ENCODE measurements around the gene ATXN1.
A peak's percentile ranks its signal among the peaks of the same experiment; 100 is the strongest.
"Not testable (repeated sequence)": the region's sequence is repeated elsewhere in the genome, so short reads cannot be mapped to it uniquely, and the experiment has no call there.

ATXN1 gene

DNA sequence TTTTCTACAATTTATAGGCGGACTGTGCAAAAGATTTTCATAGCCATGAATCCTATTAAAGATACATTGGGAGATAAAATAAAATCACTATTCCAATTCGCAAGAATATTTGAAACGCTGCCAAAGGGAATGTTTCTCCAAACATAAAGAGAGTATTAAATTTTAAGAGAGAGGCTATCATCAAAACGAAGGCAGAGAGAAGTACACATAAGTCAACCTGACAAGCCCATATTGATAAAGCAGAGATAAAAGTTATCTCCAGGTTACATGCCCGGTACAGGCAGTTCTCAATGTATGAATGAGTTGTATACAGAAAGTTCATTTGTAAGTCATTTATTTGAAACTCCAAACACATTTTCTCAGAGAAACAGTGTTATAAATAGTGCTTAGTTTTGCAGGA, 193.1 kb downstream of the ATXN1 start:
- DNase-seq (ENCODE audit: low spot score): no peak

DNA sequence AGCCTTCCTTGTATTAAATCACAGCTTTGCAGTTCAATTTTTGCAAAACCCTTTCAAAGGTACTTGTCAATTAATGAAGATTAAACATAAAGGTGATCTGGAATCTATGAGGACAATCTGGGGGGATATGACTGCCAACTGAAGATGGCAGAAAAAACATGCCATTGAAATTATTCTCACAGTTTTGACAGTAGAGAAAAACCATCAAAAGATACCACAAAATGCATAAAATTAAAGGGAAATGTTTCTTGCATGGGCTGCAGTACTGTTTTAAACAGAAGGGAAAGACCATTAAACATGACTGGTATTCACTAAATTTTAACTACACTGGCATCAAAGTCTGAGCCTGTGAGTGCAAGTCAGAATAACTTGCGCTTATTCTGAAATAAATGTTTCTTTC, 194.2 kb downstream of the ATXN1 start:
- no peak for DNase-seq (ENCODE audit: low spot score)

DNA sequence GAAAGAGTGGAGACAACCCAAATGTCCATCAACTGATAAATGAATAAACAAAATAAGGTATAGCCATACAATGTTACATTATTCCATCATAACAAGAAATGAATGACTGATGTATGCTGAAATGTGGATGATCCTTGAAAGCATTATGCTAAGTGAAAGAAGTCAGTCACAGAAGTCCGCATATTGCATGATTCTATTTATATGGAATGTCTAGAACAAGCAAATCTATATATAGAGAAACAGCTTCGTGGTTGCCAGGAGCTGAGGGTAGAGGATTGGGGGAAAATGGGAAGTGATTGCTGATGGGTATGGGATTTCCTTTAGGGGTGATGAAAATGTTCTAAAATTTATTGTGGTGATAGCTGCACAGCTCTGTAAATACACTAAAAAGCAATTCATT, 196.8 kb downstream of the ATXN1 start:
- DNase-seq (ENCODE audit: low spot score): peak; percentile 37

DNA sequence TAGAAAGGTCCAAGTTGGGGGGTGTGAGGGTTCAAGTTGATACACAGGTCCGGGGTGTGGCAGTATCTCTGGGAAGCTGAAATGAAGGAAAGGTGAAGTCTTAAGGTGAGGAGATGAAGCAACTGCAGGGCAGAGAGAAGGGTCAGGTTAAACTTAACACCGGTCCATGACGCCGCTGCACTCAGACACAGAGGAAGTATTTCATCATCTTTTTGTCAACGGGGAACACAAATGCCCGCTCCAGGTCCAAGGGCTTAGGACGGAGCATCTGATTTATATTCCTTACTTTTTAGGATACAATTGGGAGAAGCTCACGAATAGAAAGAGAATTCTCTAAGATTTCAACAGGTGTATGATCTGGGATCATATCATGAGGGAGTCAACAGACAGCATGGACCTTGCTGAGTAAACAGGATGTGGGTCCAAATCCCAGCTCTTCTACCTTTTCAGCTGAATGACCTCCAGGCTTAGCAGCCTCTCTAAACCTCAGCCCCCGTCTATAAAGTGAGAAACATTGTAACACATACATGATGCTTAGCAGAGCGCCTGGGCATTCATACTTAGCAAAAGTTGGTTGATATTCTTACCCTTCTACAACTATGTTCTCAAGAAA, 197.5 kb downstream of the ATXN1 start:
- DNase-seq (ENCODE audit: low spot score): no peak

DNA sequence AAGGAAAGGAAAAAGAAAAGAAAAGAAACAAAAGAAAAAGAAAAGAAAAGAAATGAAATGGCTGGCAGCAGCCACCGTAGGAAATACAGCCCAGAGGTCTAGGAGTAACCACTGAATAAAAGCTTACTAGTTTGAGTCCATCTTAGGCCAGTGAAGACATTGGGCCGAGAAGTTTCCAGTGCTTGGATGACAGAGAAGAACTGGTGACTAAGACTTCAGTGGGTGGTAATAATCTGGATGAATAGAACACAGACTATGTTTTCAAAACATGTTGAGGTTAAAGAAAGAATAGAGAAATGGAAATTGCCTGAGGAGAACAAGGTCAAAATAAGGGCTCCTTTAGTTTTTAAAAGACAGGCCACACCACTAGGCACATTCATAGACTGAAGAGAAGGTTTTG, 198.8 kb downstream of the ATXN1 start:
- DNase-seq (ENCODE audit: low spot score): peak; percentile 31

DNA sequence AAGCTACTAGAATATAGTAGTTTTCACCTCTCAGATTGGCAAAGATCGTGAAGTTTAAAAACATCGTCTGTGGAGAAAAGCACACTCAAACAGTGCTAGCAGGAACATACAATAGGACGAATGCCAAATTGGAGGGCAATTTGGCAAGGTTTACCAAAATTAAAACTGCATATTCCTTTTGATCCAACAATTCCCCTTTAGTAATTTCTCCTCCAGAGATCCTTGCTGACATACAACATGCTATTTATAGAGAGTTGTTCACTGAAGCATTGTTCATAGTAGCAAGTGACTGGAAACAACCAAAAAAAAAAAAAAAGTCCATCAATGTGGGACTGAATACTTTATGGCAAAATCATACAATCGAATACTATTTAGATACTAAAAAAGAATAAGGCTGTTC, 202.2 kb downstream of the ATXN1 start:
- DNase-seq (ENCODE audit: low spot score): no peak

DNA sequence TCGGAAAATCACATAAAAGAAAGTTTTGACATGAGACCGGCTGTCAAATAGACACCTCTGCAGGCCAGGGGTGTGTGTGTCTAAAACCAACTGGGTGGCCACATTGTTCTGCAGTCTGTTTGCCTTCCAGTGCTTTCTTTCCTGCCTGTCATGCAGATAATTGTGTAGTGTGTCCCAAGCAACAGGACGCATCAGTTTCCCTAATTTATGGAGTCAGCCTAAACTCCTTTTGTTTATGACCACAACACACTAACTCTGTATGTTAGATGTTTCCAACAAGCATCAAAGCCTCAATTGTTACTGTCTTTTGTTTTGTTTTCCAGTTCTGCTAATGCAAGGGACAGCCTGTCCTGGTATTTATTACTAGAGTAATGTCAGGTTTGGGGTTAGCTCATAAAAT, 205.7 kb downstream of the ATXN1 start:
- no peak for DNase-seq (ENCODE audit: low spot score)

DNA sequence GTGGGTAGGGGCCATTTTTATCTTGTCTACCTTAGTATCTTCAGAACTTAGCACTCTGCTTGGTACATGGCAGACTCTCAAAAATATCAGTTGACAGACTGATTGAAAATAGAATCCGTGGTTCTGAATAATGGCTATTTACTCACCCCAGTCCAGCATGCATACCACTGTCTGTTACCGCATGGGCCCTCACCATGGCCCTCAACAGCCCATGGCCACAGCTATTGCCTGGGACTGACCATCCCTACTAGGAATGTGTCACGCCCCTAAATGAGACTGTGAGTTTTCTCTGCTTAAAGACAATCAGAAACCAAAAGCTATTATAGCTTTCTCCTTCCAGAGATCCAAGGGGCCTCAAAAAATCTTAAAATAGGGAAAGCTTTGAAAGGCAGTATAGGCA, 207.7 kb downstream of the ATXN1 start:
- no peak for DNase-seq (ENCODE audit: low spot score)

DNA sequence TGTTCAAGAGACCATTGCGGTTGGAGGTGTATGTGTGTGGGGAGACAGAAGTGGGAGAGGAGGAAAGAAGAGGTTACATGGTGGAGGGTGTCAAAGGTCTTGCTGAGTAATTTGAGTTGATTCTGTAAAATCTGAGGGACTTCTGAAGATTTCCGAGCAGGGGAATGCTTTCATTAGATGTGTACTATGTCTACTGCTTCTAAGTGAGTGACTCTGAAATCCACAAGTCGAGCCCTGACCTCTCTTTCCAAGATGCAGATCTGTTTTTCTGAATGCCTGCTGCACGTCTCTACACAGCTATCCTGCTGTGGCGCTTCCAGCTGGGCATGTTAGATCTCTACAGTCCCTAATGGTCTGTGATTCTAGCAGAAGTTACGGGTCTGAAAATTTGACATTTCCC, 209.8 kb downstream of the ATXN1 start:
- no peak for DNase-seq (ENCODE audit: low spot score)

DNA sequence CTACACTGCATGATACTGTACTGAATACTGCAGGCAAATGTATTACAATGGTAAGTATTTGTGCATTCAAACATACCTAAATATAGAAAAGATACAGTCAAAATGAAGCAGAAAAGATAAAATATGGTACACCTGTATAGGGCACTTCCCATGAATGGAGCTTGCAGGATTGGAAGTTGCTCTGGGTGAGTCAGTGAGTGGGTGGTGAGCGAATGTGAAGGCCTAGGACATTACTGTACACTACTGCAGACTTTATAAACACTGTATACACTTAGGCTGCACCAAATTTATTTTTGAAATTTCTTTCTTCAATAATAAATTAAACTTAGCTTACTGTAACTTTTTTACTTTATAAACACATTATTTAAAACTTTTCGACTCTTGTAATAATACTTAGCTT, 213.1 kb downstream of the ATXN1 start:
- DNase-seq (ENCODE audit: low spot score): no peak

DNA sequence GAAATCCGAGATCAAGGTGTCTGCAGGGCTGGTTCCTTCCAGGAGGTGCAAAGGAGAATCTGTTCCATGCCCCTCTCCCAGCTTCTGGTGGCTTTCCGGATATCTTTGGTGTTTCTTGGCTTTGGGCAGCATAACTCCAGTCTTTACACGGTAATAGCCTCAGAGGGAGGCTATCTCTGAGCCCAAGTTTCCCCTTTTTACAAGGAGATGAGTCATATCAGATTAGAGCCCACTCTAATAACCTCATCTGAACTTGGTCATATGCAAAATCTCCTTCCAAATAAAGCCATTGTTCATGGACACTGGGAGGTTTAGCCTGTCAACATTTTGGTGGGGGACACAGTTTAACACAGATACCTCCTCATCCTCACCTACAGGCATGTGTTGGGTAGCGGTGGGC, 213.7 kb downstream of the ATXN1 start:
- no peak for DNase-seq (ENCODE audit: low spot score)

DNA sequence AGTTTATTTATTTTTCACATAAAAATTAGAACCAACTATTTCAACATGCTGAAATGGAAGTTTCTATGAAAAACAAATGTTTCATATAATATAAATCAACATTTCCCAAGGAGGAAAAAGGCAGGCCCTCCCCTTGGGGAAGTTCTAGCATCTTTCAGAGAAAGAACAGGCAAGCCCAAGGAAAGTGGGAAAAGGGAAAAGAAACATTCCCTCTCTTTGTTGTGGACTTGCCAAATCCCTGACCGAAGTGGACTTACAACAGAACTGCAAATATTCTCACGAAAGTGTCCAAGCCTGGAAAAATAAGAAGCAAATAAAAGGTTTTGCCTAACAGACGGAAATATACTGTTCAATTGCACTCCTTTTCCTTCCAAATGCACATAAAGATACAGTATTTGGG, 214.4 kb downstream of the ATXN1 start:
- DNase-seq (ENCODE audit: low spot score): no peak

DNA sequence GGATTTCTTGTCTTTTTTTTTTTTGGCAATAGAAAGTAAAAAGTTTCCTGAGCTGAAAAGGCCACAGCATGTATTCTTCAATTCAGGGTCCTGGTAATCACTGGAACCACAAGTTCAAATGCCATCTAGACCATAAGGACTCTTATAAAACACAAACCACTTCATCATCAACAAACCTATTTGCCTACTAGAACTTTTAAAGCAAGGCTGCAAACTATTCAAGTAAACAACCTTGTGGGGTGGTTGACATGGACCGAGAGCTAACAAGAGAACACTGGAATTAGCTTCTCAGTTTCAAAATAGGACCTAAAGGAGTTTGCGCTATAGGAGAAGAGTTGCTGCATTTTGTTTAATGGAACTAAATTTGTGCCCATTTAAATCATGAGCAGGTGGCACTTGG, 215.9 kb downstream of the ATXN1 start:
- DNase-seq (ENCODE audit: low spot score): no peak

DNA sequence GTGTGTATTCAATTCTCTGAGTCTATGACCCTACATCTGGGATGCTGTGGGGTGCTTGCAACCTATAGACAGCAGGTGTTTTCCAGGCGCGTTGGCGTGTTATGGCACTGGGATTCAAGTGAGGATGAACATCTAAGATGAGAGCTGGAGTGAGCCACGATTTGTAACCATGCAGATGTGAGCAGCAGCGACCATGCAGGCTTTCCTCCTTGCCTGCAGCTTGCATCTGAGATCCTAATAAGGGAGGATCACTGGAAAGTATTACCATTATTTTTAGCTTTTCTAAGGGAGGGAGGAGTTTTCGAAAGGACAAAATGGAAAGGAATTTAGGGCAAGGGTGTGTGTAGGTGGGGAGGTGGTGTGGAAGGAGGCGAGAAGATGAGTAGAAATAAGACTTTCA, 216.7 kb downstream of the ATXN1 start:
- no peak for DNase-seq (ENCODE audit: low spot score)

DNA sequence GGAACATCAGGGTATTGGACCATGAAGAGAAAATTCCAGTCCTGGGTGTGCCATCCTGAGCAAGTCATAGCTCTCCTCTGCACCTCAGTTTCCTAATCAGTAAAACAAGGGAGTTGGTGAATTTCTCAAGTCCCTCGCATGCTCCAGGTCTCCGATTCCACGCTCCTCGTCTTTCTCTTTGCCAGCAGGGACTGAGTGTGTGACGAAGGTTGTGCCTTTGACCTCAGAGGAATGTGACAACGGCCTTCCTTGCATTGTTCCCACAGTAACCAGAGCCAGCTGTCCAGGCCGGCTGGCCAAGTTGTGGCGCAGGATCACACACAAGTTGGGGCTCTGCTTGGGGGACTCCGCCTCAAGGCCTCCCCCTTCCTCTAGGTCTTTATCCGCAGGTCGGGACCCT, 217.3 kb downstream of the ATXN1 start:
- peak; percentile 63 for DNase-seq (ENCODE audit: low spot score)

DNA sequence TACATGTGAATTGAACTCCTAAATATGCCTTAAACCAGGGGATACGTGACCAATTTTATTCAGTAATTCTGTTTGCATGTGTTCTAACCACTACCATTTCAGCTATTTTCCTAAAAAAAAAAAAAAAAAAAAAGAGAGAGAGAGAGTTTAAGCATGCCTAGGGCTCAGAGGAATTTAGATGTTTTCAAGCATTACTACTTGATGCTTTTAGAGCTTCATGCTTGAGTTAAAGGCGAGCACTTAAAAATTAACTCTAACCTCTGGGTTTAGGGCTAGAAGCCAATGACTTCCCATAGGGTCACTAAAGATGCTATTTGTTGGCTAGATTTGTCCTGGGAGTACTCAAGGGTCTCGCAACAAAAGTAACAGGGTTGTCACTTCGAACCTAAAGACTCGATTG, 217.7 kb downstream of the ATXN1 start:
- peak; percentile 9 for DNase-seq (ENCODE audit: low spot score)

DNA sequence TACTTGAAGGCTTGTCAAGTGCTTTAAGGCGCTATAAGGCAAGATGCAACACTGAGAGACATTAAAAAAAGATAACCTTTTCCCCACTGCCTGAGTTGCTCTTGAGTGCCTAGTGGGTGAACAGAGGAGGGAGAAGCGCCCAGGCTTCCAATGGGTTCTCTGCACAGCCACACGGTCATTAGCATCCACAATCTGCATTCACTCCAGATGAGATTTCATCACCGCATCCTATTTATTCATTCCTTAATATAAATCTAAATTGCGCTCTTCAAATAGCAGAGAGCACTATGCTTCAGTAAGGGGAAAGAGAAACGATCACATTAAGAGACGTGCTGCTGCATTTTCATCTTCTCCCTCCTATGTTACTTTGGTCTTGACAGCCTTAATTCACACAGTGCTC, 219.2 kb downstream of the ATXN1 start:
- no peak for DNase-seq (ENCODE audit: low spot score)

DNA sequence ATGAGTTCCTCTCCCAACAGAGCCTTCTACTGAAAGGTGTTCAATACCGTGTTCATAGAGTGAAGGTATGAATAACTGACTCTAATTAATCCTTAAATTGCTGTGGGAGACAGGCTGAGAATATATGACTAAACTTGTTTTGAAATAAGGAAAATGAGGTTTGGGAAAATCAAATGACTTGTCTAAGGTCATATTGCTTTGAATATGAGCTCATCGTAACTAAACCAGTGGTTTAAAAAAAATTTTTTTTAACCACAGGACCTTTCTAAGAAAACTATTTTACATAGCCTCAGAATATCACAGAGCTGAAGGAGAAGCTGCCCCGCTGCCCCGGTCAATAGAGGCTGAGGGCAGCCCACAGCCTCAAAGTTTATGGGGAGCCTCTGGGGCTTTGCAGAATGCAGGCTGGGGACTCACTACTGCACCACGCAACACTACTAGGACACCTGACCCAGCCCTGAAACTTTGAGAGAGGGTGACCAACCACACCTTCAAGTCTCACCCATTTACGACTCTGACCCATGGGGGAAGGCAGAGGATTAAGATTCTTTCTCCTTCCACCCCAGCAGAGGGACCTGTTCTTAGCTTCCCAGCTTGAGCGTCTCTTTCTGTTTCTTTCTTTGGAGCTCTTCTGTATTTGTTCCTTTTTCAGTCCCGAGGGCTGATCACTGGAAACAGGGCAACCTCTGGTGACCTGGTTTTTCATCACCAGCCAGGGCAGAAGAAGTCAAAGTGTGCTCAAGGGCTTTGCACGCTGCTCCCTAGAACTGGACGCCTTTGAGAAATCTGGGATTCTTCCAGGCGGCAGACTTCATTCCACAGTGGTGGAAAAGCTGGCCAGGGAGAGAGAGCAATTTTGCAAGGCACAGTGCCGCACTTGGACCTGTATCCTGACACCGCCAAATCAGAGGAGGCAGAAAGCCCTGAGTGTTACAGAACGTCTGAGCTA, 220.2 kb downstream of the ATXN1 start:
- peak; percentile 22 for DNase-seq (ENCODE audit: low spot score)

DNA sequence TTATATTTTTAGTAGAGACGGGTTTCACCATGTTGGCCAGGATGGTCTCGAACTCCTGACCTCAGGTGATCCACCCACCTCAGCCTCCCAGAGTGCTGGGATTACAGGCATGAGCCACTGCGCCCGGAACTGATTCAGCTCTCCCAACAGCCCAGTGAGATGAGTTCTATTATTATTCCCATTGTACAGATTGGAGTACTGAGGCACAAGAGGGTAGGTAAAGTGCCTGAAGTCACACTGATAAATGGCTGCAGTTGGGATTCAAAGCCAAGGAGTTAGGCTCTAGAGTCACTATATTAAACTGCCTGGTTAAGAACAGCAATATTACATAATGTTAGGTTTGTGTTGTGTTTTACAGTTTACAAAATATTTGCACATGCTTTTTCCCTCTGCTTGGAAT, 220.9 kb downstream of the ATXN1 start:
- DNase-seq (ENCODE audit: low spot score): not testable (repeated sequence)

DNA sequence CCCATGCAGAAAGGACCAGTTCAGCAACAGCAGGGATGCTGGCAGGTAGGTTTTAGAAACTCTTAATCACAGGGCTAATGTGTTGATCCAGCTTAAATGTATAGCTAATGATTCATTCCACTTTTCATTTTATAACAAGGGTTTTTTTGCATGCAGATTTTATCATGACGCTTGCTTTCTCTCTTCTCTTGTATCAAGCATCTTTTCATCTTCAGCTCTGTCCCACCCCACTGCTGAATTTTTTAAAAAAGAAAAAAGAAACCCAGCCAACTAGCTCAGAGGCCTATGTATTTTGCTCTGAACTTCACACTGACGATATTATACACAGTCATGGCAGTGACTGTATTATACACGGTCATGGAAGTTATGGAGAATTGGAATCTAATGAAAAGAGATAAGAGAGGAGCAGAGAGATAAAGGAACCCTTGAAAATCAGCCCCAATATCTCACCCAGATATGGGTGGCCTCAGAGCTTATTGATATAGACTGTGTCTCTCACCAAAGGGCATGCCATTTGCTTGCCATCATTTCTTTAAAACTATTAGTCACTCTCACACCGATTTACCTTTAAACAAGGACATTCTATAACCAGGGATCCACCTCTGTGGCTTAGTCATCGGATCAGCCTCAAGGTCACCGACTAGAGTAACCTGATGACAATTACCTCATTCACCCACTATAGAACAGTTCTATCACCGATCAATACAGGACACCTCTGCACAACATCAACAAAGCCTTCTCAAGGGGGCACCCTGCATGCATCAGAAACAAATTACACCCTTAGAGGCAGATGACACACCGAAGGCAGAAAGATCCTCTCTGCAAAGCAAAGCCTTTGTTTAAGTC, 222.0 kb downstream of the ATXN1 start:
- DNase-seq (ENCODE audit: low spot score): no peak

DNA sequence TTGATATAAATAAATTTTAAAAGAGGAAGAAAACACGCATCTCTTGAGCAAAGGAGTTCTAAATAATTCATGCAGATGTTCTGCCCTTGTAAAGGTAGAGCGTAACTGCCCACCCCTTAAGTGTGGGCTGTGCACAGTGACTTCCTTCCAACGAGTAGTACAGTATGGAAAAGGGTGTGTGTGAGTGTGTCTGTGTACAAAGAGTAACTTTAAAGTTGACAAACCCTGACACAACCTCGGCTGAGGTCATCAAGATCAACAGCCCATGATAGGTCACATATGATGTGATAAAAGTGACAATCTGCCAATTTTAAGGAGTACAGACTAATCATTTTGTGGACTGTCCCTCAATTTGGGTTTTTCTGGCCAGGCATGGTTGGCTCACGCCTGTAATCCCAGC, 225.7 kb downstream of the ATXN1 start:
- no peak for DNase-seq (ENCODE audit: low spot score)

DNA sequence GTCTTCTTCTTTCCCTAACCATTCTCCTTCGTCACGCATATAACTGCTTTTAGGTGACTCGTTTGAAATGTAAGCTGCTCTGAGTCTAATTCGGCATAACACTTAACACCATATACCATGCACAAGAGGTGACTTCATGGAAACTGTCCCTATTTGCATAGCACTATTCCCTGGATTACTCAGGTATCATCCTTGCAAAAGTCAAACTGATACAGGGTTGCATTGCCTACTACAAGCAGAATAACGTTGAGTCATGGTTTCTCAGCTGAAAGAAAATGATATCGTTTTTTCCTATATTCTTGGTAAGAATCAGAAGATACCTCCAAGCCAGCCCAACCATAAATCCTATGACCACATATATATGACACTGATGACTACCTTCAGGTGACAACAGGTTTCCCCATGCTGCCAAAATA, 227.5 kb downstream of the ATXN1 start:
- DNase-seq (ENCODE audit: low spot score): no peak

DNA sequence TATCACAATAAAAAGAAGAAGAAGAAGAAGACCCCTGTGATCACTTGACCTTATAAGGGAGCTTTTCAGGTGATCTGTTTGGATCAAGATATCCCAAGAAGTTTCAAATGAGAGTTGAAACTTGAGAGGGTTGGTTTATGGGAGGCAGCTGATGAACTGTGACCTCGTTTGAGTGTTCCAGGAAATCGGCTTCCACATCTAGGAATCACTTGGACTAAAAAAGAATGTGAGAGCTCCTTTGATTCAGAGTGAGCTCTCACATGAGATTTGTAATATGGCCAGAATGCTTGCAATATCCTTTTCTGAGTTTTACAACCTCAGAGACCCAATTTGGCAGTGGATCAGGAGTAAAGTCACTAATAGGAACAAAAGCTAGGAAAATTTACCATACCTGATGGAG, 228.1 kb downstream of the ATXN1 start:
- no peak for DNase-seq (ENCODE audit: low spot score)

Measured in hepatic stellate cell (primary cell).